ENCODE results near the gene PRRC1. TPM values are rescaled to one million over a fixed set of nuclear protein-coding genes. Genes with fewer than 3 reads are reported as not detected.
A peak's percentile ranks its signal among the peaks of the same experiment; 100 is the strongest.

Gene PRRC1
- total RNA-seq, 1 donor from 2014 or later: 80.9 TPM

DNA sequence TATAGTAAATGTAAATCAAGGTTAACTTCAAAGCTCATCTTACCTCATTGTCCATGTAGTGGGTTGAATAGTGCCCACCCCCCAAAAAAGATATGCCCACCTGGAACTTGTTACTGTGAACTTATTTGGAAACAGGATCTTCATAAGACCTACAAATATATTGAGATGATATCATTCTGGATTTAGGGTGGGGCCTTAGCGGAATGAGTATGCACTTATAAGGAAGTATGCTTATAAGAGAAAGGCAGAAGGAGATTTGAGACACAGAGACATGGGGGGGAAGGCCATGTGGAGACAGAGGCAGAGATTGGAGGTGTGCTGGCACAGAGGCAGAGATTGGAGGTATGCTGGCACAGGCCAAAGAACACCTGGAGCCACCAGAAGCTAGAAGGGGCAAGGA lies 2.6 kb upstream of the PRRC1 start:
- Mint-ChIP-seq H3K27me3 (no peaks in the 10 kb centered on the region), H3K4me1 (ENCODE audit: low read depth) (peaks cover 18% of the 10 kb centered on the region), H3K9me3 (ENCODE audit: low read depth) (no peaks in the 10 kb centered on the region), H3K4me3 (ENCODE audit: low read depth) (no peak overlapping the region), H3K36me3 (ENCODE audit: insufficient read depth) (peaks cover 3% of the 10 kb centered on the region), H3K27ac (no peak overlapping the region)
- no peak for TF ChIP-seq CTCF (IDR thresholded peaks at IDR 0.05; ENCODE audit: unreplicated experiment)
- no peak for DNase-seq (ENCODE audit: low spot score, unreplicated experiment)

- TF ChIP-seq CTCF (IDR thresholded peaks at IDR 0.05; ENCODE audit: unreplicated experiment): no peak
- Mint-ChIP-seq H3K36me3 (ENCODE audit: insufficient read depth) (peaks cover 10% of the 10 kb centered on the region), H3K27me3 (no peaks in the 10 kb centered on the region), H3K9me3 (ENCODE audit: low read depth) (peaks cover 5% of the 10 kb centered on the region), H3K27ac (no peak overlapping the region), H3K4me1 (ENCODE audit: low read depth) (peaks cover 22% of the 10 kb centered on the region), H3K4me3 (ENCODE audit: low read depth) (no peak overlapping the region)
- DNase-seq (ENCODE audit: low spot score, unreplicated experiment): no peak
Measured at GRCh38 chr5:127515693-127516440, 1.6 kb upstream of the PRRC1 start.

DNA sequence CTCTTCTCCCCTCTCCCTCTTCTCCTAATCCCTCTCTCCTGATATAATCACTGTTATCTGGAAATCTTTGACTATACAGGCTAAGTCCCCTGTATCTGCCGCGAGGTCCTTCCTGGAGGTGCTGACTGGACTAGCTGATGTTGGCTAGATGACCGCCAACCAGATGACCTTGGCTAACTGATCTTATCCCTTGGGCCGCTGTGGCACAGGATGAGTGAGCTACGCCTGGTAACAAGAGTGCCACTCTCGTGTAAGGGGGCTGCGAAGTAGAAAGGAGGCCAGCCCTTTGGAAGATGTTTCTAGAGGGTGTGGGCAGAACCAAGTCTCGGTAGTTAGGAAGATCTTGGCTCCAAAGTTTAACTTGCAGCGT lies 345 bp upstream of the PRRC1 start:
- peaks cover 8% of the 10 kb centered on the region for H3K9me3 Mint-ChIP-seq (ENCODE audit: low read depth)
- peaks cover 20% of the 10 kb centered on the region for H3K36me3 Mint-ChIP-seq (ENCODE audit: insufficient read depth)
- H3K27me3 Mint-ChIP-seq: no peaks in the 10 kb centered on the region
- DNase-seq (ENCODE audit: low spot score, unreplicated experiment): peak; percentile 13
- peak overlapping the region; percentile 83 for H3K4me3 Mint-ChIP-seq (ENCODE audit: low read depth)
- peaks cover 25% of the 10 kb centered on the region for H3K4me1 Mint-ChIP-seq (ENCODE audit: low read depth)
- TF ChIP-seq CTCF (IDR thresholded peaks at IDR 0.05; ENCODE audit: unreplicated experiment): no peak
- peak overlapping the region; percentile 92 for H3K27ac Mint-ChIP-seq

- DNase-seq (ENCODE audit: low spot score, unreplicated experiment): no peak
- peak overlapping the region; percentile 86 for H3K4me3 Mint-ChIP-seq (ENCODE audit: low read depth)
- peaks cover 8% of the 10 kb centered on the region for H3K9me3 Mint-ChIP-seq (ENCODE audit: low read depth)
- H3K27me3 Mint-ChIP-seq: no peaks in the 10 kb centered on the region
- H3K4me1 Mint-ChIP-seq (ENCODE audit: low read depth): peaks cover 25% of the 10 kb centered on the region
- TF ChIP-seq CTCF (IDR thresholded peaks at IDR 0.05; ENCODE audit: unreplicated experiment): no peak
- peak overlapping the region; percentile 95 for H3K27ac Mint-ChIP-seq
- peaks cover 25% of the 10 kb centered on the region for H3K36me3 Mint-ChIP-seq (ENCODE audit: insufficient read depth)
Measured at GRCh38 chr5:127518319-127518621, 830 bp downstream of the PRRC1 start.

- Mint-ChIP-seq H3K36me3 (ENCODE audit: insufficient read depth) (peaks cover 29% of the 10 kb centered on the region), H3K4me3 (ENCODE audit: low read depth) (peak overlapping the region; percentile 86), H3K27me3 (no peaks in the 10 kb centered on the region), H3K4me1 (ENCODE audit: low read depth) (peaks cover 25% of the 10 kb centered on the region), H3K9me3 (ENCODE audit: low read depth) (peaks cover 10% of the 10 kb centered on the region), H3K27ac (peak overlapping the region; percentile 21)
- DNase-seq (ENCODE audit: low spot score, unreplicated experiment): no peak
- TF ChIP-seq CTCF (IDR thresholded peaks at IDR 0.05; ENCODE audit: unreplicated experiment): no peak
Measured at GRCh38 chr5:127519527-127519926, 2.1 kb downstream of the PRRC1 start.
